Ishikawa (cell line): ENCODE results near the gene PSMD5.

Source experiments
- CEBPB ChIP-seq: IDR thresholded peaks from 2 replicates; pipeline ENCODE4 v1.6.1; 2012
- CREB1 ChIP-seq: IDR thresholded peaks from 2 replicates; pipeline ENCODE4 v1.6.1; 2012; ENCODE audit warnings: low read depth
- EGR1 ChIP-seq: IDR thresholded peaks from 2 replicates; pipeline ENCODE4 v1.6.1; 2012
- EP300 ChIP-seq: IDR thresholded peaks from 2 replicates; pipeline ENCODE4 v1.6.1; 2012; ENCODE audit warnings: borderline replicate concordance
- FOXM1 ChIP-seq: IDR thresholded peaks from 2 replicates; pipeline ENCODE4 v1.6.1; 2012; ENCODE audit warnings: low read depth, borderline replicate concordance
- NFIC ChIP-seq: IDR thresholded peaks from 2 replicates; pipeline ENCODE4 v1.6.1; 2012
- RAD21 ChIP-seq: IDR thresholded peaks from 2 replicates; pipeline ENCODE4 v1.6.1; 2012; ENCODE audit warnings: low read depth
- TAF1 ChIP-seq: IDR thresholded peaks from 2 replicates; pipeline ENCODE4 v1.6.1; 2012; ENCODE audit warnings: low read depth, mild to moderate bottlenecking
- TCF12 ChIP-seq: IDR thresholded peaks from 2 replicates; pipeline ENCODE4 v1.6.1; 2012; ENCODE audit warnings: low read depth
- TEAD4 ChIP-seq: IDR thresholded peaks from 2 replicates; pipeline ENCODE4 v1.6.1; 2012
- YY1 ChIP-seq: IDR thresholded peaks from 2 replicates; pipeline ENCODE4 v1.6.1; 2012; ENCODE audit warnings: low read depth
- ZBTB7A ChIP-seq: IDR thresholded peaks from 2 replicates; pipeline ENCODE4 v1.6.1; 2012; ENCODE audit warnings: low read depth
- TF ChIP-seq, protein P1 (sequence below): IDR thresholded peaks from 2 replicates; pipeline ENCODE4 v1.6.1; 2012
- TF ChIP-seq, protein P2 (sequence below): IDR thresholded peaks from 2 replicates; pipeline ENCODE4 v1.6.1; 2012
- TF ChIP-seq, protein P3 (sequence below): IDR thresholded peaks from 2 replicates; pipeline ENCODE4 v1.6.1; 2012; ENCODE audit warnings: low read depth, mild to moderate bottlenecking

PSMD5 gene

DNA sequence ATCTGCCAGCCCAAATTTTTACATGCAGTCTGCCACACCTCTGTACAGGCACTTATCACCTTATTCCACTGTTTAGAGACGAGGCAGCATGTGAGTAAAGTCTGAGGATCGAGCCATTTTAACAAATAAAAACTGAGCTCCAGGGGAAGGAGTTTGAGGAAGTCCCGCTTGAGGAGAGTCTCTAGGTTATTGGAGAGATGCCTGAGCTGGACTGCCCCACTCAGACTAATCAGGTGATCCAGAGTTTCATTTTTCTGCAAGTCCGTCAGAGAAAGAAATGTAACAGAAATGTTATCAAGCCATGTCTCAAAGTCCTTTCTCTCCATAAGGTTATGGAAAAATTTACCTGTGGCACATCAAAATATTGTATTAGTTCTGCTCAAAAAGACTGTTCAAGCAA, 54.8 kb downstream of the PSMD5 start:
- no peak for TF ChIP-seq RAD21
- TF ChIP-seq, protein P1, sequence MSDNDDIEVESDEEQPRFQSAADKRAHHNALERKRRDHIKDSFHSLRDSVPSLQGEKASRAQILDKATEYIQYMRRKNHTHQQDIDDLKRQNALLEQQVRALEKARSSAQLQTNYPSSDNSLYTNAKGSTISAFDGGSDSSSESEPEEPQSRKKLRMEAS = no peak
- TF ChIP-seq EGR1 = no peak
- no peak for TF ChIP-seq NFIC
- no peak for TF ChIP-seq EP300
- TF ChIP-seq FOXM1 = no peak
- TF ChIP-seq YY1 = no peak
- no peak for TF ChIP-seq TCF12
- TF ChIP-seq CREB1 = no peak
- TF ChIP-seq CEBPB = no peak

DNA sequence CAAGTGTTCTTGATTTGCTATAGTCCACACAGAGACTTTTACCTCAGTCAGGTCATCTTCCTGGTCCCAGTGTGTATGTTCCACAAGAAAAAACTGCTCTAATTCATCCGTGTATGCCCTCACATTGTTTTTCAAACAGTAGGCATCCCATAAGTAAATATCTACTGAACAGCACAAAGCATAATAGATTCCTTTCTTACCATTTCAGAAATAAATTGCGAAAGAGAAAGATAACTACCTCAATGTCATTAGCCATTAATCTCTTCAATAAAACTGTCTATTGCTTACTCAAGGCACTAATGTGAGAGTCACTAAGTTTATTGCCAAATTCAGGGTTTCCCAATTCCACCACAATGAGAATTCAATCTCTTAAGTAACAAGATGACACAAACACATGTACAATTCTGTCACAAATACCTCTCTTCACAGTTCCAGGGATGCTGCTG, 59.1 kb downstream of the PSMD5 start:
- TF ChIP-seq CEBPB = no peak
- TF ChIP-seq, protein P2, sequence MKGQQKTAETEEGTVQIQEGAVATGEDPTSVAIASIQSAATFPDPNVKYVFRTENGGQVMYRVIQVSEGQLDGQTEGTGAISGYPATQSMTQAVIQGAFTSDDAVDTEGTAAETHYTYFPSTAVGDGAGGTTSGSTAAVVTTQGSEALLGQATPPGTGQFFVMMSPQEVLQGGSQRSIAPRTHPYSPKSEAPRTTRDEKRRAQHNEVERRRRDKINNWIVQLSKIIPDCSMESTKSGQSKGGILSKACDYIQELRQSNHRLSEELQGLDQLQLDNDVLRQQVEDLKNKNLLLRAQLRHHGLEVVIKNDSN = no peak
- TF ChIP-seq RAD21 = no peak

DNA sequence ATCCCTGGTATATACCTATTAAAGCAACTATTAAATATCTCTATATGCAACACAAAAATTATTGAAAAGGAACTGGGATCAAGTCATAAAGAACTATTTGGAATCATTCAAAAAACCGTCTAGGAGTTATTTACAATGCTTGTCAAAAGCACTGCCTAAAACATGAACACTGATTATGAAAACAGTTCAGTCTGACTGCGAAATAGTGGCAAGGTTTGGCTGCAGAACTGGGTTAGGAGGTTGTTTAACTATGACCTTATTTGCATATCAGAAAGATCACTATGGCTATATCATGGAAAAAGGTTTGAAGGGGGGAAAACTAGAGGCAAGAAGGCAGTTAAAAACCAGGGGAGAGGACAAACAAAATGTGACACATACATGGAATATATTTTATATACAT, 61.5 kb downstream of the PSMD5 start:
- TF ChIP-seq CEBPB (no peak), RAD21 (no peak), EGR1 (no peak)
- TF ChIP-seq, protein P1 = no peak

DNA sequence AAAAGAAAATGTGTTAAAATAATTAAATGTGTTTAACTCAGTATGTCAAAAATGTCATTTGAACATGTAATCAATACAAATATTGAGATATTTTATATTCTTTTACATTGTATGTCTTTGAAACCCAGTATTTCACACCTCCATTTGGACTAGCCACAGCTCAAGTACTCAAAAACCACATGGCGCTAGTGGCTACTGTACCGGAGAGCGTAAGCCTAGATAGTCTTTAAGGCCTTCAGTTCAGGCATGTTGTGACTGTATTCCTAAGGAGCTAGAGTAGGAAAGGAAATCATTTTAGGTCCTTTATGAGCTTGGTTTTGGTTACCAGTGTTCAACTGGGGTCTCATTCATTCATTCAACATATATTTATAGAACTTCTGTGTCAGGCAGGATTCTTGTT, 62.4 kb downstream of the PSMD5 start:
- no peak for TF ChIP-seq RAD21

DNA sequence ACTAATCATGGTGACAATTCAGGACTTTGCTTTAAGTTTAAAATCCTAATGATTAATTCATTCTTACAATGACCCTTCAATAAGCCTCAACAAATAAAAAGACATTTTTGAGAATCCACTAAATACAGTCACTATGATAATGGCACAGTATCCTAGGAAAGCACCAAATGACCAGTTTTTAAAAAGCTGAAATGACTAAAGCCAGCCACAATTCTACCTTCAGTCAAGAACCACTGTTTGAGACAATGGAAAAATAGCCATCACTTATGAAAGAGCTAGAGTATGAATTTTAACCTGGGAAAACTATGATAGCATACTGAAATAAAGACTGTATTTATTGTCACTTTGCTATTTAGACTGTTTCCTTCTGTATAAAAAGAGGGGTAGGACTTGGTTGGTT, 63.5 kb downstream of the PSMD5 start:
- TF ChIP-seq TCF12 (no peak), RAD21 (no peak), FOXM1 (no peak), CREB1 (no peak), TEAD4 (no peak), TAF1 (no peak), EP300 (no peak), CEBPB (no peak), NFIC (no peak), YY1 (no peak), ZBTB7A (no peak), EGR1 (no peak)
- TF ChIP-seq, protein P3, sequence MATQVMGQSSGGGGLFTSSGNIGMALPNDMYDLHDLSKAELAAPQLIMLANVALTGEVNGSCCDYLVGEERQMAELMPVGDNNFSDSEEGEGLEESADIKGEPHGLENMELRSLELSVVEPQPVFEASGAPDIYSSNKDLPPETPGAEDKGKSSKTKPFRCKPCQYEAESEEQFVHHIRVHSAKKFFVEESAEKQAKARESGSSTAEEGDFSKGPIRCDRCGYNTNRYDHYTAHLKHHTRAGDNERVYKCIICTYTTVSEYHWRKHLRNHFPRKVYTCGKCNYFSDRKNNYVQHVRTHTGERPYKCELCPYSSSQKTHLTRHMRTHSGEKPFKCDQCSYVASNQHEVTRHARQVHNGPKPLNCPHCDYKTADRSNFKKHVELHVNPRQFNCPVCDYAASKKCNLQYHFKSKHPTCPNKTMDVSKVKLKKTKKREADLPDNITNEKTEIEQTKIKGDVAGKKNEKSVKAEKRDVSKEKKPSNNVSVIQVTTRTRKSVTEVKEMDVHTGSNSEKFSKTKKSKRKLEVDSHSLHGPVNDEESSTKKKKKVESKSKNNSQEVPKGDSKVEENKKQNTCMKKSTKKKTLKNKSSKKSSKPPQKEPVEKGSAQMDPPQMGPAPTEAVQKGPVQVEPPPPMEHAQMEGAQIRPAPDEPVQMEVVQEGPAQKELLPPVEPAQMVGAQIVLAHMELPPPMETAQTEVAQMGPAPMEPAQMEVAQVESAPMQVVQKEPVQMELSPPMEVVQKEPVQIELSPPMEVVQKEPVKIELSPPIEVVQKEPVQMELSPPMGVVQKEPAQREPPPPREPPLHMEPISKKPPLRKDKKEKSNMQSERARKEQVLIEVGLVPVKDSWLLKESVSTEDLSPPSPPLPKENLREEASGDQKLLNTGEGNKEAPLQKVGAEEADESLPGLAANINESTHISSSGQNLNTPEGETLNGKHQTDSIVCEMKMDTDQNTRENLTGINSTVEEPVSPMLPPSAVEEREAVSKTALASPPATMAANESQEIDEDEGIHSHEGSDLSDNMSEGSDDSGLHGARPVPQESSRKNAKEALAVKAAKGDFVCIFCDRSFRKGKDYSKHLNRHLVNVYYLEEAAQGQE = no peak
- TF ChIP-seq, protein P1 = no peak
- TF ChIP-seq, protein P2 = no peak

DNA sequence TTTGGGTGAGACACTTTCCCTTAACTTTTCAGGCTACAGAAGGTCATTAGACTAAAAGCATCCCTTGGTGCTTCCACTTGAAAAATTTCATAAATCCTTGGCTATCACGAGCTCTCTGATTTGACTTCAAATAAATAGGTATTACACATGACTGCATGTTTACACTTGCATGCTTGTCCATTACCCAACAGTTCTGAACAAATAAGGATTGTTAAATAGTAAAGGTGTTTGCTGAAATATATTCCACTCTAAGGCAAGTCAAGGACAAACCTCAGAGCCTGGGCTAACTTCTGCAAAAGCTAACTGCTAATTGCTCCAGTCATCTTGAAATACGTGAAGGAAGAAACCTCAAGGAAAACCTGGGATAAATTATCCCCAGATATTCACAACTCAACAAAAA, 64.0 kb downstream of the PSMD5 start:
- TF ChIP-seq TAF1 (no peak), TEAD4 (no peak), TCF12 (no peak), CEBPB (no peak), FOXM1 (no peak), EP300 (no peak), EGR1 (no peak), CREB1 (no peak), RAD21 (no peak), YY1 (no peak), ZBTB7A (no peak), NFIC (no peak)
- TF ChIP-seq, protein P1 = no peak
- TF ChIP-seq, protein P3 = no peak
- TF ChIP-seq, protein P2 = no peak
